ENCODE data around the gene AUTS2.

AUTS2 gene

GRCh38 chr7:70654979-70655378 is 1056.7 kb downstream of the AUTS2 start:
- no peak for DNase-seq (ENCODE audit: low read depth)
- TF ChIP-seq, protein P1, sequence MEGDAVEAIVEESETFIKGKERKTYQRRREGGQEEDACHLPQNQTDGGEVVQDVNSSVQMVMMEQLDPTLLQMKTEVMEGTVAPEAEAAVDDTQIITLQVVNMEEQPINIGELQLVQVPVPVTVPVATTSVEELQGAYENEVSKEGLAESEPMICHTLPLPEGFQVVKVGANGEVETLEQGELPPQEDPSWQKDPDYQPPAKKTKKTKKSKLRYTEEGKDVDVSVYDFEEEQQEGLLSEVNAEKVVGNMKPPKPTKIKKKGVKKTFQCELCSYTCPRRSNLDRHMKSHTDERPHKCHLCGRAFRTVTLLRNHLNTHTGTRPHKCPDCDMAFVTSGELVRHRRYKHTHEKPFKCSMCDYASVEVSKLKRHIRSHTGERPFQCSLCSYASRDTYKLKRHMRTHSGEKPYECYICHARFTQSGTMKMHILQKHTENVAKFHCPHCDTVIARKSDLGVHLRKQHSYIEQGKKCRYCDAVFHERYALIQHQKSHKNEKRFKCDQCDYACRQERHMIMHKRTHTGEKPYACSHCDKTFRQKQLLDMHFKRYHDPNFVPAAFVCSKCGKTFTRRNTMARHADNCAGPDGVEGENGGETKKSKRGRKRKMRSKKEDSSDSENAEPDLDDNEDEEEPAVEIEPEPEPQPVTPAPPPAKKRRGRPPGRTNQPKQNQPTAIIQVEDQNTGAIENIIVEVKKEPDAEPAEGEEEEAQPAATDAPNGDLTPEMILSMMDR (conservative IDR thresholded peaks at IDR 0.05; ENCODE audit: low read length), result no peak
- H3K4me3 ChIP-seq (ENCODE audit: low read length), result no peak overlapping the region

- DNase-seq (ENCODE audit: low read depth), result no peak
- TF ChIP-seq, protein P1 (conservative IDR thresholded peaks at IDR 0.05; ENCODE audit: low read length), result no peak
- H3K4me3 ChIP-seq (ENCODE audit: low read length), result no peak overlapping the region
Measured at GRCh38 chr7:70655694-70656093, 1057.4 kb downstream of the AUTS2 start.

DNA sequence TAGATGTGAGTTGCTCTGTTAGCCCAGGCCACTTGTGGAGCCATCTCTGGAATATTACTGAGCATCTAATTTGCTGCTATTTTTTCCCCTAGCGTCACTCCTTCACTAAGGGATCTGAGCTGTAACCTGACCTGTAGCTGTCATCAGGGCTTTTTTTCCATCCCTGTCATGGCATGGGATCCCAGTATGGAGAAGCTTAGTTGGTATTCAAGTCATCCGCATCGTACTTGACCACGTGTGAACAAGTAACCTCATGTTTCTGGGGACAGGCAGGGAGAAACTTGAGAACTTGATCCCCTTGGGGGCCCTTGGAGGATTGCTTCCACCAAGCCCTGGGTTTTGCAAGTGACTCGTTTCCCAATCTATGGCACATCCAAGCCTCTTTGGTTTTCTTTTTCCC is 1059.3 kb downstream of the AUTS2 start:
- TF ChIP-seq, protein P1 (conservative IDR thresholded peaks at IDR 0.05; ENCODE audit: low read length), result no peak
- H3K4me3 ChIP-seq (ENCODE audit: low read length), result no peak overlapping the region
- DNase-seq (ENCODE audit: low read depth), result no peak

GRCh38 chr7:70657989-70658632 is 1059.8 kb downstream of the AUTS2 start:
- no peak overlapping the region for H3K4me3 ChIP-seq (ENCODE audit: low read length)
- TF ChIP-seq, protein P1 (conservative IDR thresholded peaks at IDR 0.05; ENCODE audit: low read length), result no peak
- DNase-seq (ENCODE audit: low read depth), result no peak

DNA sequence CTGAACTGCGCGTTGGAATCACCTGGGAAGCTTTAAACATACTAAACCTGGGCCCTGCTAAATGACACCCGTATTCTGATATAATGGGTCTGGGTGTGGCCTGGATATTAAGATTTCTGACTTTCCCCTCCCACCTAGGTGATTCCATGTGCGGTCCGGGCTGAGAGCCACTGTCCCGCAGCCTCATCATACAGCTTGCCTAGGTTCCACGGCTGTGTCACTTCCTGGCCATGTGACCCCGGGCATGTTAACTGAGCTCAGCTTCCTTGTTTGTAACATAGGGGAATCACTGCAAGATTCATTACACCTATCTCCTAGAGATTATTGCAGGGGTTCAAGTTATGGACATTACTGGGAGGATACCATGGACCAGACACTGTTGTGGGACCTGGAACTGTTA is 1061.0 kb downstream of the AUTS2 start:
- TF ChIP-seq, protein P1 (conservative IDR thresholded peaks at IDR 0.05; ENCODE audit: low read length), result no peak
- H3K4me3 ChIP-seq (ENCODE audit: low read length), result no peak overlapping the region
- DNase-seq (ENCODE audit: low read depth), result no peak

- no peak for DNase-seq (ENCODE audit: low read depth)
- H3K4me3 ChIP-seq (ENCODE audit: low read length), result no peak overlapping the region
- TF ChIP-seq, protein P1 (conservative IDR thresholded peaks at IDR 0.05; ENCODE audit: low read length), result no peak
Measured at GRCh38 chr7:70660154-70660818, 1062.0 kb downstream of the AUTS2 start.

DNA sequence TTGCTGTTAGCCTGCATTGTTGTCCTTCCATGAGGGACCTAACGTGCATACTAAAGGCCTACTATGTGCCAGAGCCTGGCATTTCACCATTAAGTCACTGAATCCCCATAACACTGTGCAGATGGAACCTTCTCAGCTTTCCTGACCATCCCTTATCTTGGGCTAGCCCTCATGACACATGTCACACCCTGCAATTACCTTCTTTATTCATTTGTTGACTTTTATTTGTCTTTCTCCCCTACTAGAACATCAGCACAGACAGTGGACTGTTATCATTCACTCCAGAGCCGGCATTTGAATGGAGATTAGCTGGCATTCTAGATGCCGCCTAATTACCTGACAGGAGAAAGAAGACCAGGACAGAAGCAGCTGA is 1062.5 kb downstream of the AUTS2 start:
- no peak overlapping the region for H3K4me3 ChIP-seq (ENCODE audit: low read length)
- DNase-seq (ENCODE audit: low read depth), result no peak

More for the DNA sequence above, 1062.5 kb downstream of the AUTS2 start:
- TF ChIP-seq, protein P1 (conservative IDR thresholded peaks at IDR 0.05; ENCODE audit: low read length), result no peak

All from AG10803 (cell line).